ENCODE results near the gene FBXW7. TPM values are rescaled to one million over a fixed set of nuclear protein-coding genes. Genes with fewer than 3 reads are reported as not detected.

Gene FBXW7
- total RNA-seq, 1 experiment from 2014 or later = 23.0 TPM

DNA sequence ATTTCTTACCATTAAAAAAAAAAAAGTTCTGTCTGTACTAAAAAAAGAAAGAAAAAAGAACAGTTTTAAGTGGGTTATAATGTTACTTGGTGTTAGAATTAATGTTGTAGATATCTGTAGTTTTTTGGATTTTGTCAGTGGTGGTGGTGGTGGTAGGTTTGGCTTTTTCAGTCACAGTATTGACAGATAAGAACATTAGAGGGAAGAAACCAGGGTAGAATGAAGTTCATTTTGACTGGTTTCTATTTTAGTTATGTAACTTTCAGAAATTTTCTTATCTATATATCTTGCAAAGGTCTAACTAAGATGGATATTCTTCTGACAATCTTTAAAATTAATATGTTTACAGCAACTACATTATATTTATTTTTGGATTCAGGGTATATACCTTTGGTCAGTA lies 105.4 kb downstream of the FBXW7 start:
- RAD21 ChIA-PET (ENCODE audit: low non-redundant PET in 1 of 2, low total read pairs in 2 of 2, uncharacterized antibody in 2 of 2, unreplicated experiment in 2 of 2) = no interaction called here
- BruUV-seq (replicated peaks) = no TSS peak
- Histone ChIP-seq H3K4me1 (ENCODE audit: control insufficient read depth in 1 of 2, insufficient read depth in 2 of 2, low read length in 2 of 2) (no peaks in the 10 kb centered on the region), H4K20me1 (ENCODE audit: insufficient read depth) (no peaks in the 10 kb centered on the region; the same call in 1 of the 2 replicates), H3K4me3 (replicated peaks in 1 of 2; ENCODE audit: low read depth in 1 of 2, low read length in 2 of 2) (no peak overlapping the region), H3K27ac (ENCODE audit: low read depth, low read length) (no peak overlapping the region), H3K27me3 (ENCODE audit: insufficient read depth, low read length) (no peaks in the 10 kb centered on the region), H3K4me2 (ENCODE audit: low read length) (no peak overlapping the region), H3K9me2 (ENCODE audit: insufficient read depth) (no peaks in the 10 kb centered on the region), H3K36me3 (ENCODE audit: control insufficient read depth in 1 of 2, insufficient read depth in 2 of 2, low read length in 2 of 2) (no peaks in the 10 kb centered on the region), H3K79me2 (ENCODE audit: insufficient read depth, low read length) (peaks cover 47% of the 10 kb centered on the region), H2AFZ (ENCODE audit: low read depth, low read length, poor library complexity, severe bottlenecking) (no peak overlapping the region), H3K9me3 (ENCODE audit: control insufficient read depth in 1 of 2, insufficient read depth in 1 of 2, low read depth in 1 of 2, low read length in 2 of 2) (no peaks in the 10 kb centered on the region), H3K9ac (ENCODE audit: low read length) (no peak overlapping the region)
- TF ChIP-seq, protein P1, sequence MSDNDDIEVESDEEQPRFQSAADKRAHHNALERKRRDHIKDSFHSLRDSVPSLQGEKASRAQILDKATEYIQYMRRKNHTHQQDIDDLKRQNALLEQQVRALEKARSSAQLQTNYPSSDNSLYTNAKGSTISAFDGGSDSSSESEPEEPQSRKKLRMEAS (IDR thresholded peaks at IDR 0.05) = no peak
- TF ChIP-seq FOSL1 (IDR thresholded peaks at IDR 0.05; ENCODE audit: low read depth) = no peak
- no peak for TF ChIP-seq EGR1 (IDR thresholded peaks at IDR 0.05; ENCODE audit: low read depth)
- no peak for TF ChIP-seq TCF7L2 (IDR thresholded peaks at IDR 0.05; ENCODE audit: borderline replicate concordance, extremely low read depth, insufficient read depth, insufficient read length)
- no peak for TF ChIP-seq ELF1 (IDR thresholded peaks at IDR 0.05; ENCODE audit: borderline replicate concordance, low read depth)
- TF ChIP-seq SP1 (IDR thresholded peaks at IDR 0.05; ENCODE audit: low read depth) = no peak
- no peak for TF ChIP-seq JUND (IDR thresholded peaks at IDR 0.05)
- no peak for TF ChIP-seq ATF3 (IDR thresholded peaks at IDR 0.05)
- no peak for TF ChIP-seq ZNF274 (IDR thresholded peaks at IDR 0.05; ENCODE audit: low read depth, low read length)
- TF ChIP-seq SRF (IDR thresholded peaks at IDR 0.05; ENCODE audit: low read depth) = no peak
- no peak for TF ChIP-seq EZH2 (IDR thresholded peaks at IDR 0.05)
- POLR2A ChIA-PET = no interaction called here
- no peak for ATAC-seq
- intact Hi-C loops (cut with micrococcal nuclease) = no loop called here
- CTCF ChIA-PET = no interaction called here
- DNase-seq (ENCODE audit: low read depth, low spot score) = no peak

DNA sequence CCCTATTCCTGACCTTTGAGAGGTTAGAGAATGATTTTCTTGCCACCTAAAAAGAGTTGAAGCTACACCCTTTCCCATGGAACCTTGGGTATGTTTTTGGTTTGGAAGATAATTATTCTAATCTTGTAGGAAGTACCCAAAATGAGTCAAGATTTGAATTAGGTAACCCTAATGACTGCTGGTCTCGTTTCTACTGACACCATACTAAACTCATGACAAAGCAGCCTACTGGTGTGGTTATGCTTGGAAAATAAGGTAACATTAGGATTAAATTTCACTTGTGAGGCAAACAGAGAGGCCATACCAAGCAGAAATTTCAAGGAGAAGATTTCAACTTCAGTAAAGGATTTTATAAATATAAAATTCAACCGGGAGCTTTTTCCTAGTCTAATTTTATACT lies 107.9 kb downstream of the FBXW7 start:
- intact Hi-C loops (cut with micrococcal nuclease) = no loop called here
- H3K36me3 ChIP-seq (ENCODE audit: control insufficient read depth in 1 of 2, insufficient read depth in 2 of 2, low read length in 2 of 2) = no peaks in the 10 kb centered on the region
- no peaks in the 10 kb centered on the region for H3K4me1 ChIP-seq (ENCODE audit: control insufficient read depth in 1 of 2, insufficient read depth in 2 of 2, low read length in 2 of 2)
- no peak overlapping the region for H3K9ac ChIP-seq (ENCODE audit: low read length)
- no peaks in the 10 kb centered on the region for H3K9me2 ChIP-seq (ENCODE audit: insufficient read depth)
- no peaks in the 10 kb centered on the region; the same call in 1 of the 2 replicates for H4K20me1 ChIP-seq (ENCODE audit: insufficient read depth)
- no TSS peak for BruUV-seq (replicated peaks)
- RAD21 ChIA-PET (ENCODE audit: low non-redundant PET in 1 of 2, low total read pairs in 2 of 2, uncharacterized antibody in 2 of 2, unreplicated experiment in 2 of 2) = no interaction called here
- no peak overlapping the region for H3K27ac ChIP-seq (ENCODE audit: low read depth, low read length)
- peaks cover 35% of the 10 kb centered on the region for H3K79me2 ChIP-seq (ENCODE audit: insufficient read depth, low read length)
- H3K27me3 ChIP-seq (ENCODE audit: insufficient read depth, low read length) = no peaks in the 10 kb centered on the region
- H3K4me2 ChIP-seq (ENCODE audit: low read length) = no peak overlapping the region
- CTCF ChIA-PET = no interaction called here
- DNase-seq (ENCODE audit: low read depth, low spot score) (no peak), ATAC-seq (no peak)
- POLR2A ChIA-PET = no interaction called here
- no peak overlapping the region for H2AFZ ChIP-seq (ENCODE audit: low read depth, low read length, poor library complexity, severe bottlenecking)
- TF ChIP-seq ZFX (IDR thresholded peaks at IDR 0.05) (no peak), CBX3 (IDR thresholded peaks at IDR 0.05; ENCODE audit: low read depth) (no peak), SP1 (IDR thresholded peaks at IDR 0.05; ENCODE audit: low read depth) (no peak), ATF3 (IDR thresholded peaks at IDR 0.05) (no peak), EGR1 (IDR thresholded peaks at IDR 0.05; ENCODE audit: low read depth) (no peak), ZNF274 (IDR thresholded peaks at IDR 0.05; ENCODE audit: low read depth, low read length) (no peak), EZH2 (IDR thresholded peaks at IDR 0.05) (no peak), YY1 (IDR thresholded peaks at IDR 0.05; ENCODE audit: extremely low read depth, insufficient replicate concordance, low read depth, low read length) (no peak), CEBPB (IDR thresholded peaks at IDR 0.05; ENCODE audit: low read depth) (no peak)
- TF ChIP-seq, protein P2, sequence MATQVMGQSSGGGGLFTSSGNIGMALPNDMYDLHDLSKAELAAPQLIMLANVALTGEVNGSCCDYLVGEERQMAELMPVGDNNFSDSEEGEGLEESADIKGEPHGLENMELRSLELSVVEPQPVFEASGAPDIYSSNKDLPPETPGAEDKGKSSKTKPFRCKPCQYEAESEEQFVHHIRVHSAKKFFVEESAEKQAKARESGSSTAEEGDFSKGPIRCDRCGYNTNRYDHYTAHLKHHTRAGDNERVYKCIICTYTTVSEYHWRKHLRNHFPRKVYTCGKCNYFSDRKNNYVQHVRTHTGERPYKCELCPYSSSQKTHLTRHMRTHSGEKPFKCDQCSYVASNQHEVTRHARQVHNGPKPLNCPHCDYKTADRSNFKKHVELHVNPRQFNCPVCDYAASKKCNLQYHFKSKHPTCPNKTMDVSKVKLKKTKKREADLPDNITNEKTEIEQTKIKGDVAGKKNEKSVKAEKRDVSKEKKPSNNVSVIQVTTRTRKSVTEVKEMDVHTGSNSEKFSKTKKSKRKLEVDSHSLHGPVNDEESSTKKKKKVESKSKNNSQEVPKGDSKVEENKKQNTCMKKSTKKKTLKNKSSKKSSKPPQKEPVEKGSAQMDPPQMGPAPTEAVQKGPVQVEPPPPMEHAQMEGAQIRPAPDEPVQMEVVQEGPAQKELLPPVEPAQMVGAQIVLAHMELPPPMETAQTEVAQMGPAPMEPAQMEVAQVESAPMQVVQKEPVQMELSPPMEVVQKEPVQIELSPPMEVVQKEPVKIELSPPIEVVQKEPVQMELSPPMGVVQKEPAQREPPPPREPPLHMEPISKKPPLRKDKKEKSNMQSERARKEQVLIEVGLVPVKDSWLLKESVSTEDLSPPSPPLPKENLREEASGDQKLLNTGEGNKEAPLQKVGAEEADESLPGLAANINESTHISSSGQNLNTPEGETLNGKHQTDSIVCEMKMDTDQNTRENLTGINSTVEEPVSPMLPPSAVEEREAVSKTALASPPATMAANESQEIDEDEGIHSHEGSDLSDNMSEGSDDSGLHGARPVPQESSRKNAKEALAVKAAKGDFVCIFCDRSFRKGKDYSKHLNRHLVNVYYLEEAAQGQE (IDR thresholded peaks at IDR 0.05; ENCODE audit: low read depth) = no peak
- H3K4me3 ChIP-seq (replicated peaks in 1 of 2; ENCODE audit: low read depth in 1 of 2, low read length in 2 of 2) = no peak overlapping the region
- H3K9me3 ChIP-seq (ENCODE audit: control insufficient read depth in 1 of 2, insufficient read depth in 1 of 2, low read depth in 1 of 2, low read length in 2 of 2) = no peaks in the 10 kb centered on the region

Data from HCT116 (cell line).